ENCODE results near the gene CALD1. TPM values are rescaled to one million over a fixed set of nuclear protein-coding genes. Genes with fewer than 3 reads are reported as not detected.

Gene CALD1
- total and polyA plus RNA-seq, 8 donors = 137 to 248 (median 224) TPM

DNA sequence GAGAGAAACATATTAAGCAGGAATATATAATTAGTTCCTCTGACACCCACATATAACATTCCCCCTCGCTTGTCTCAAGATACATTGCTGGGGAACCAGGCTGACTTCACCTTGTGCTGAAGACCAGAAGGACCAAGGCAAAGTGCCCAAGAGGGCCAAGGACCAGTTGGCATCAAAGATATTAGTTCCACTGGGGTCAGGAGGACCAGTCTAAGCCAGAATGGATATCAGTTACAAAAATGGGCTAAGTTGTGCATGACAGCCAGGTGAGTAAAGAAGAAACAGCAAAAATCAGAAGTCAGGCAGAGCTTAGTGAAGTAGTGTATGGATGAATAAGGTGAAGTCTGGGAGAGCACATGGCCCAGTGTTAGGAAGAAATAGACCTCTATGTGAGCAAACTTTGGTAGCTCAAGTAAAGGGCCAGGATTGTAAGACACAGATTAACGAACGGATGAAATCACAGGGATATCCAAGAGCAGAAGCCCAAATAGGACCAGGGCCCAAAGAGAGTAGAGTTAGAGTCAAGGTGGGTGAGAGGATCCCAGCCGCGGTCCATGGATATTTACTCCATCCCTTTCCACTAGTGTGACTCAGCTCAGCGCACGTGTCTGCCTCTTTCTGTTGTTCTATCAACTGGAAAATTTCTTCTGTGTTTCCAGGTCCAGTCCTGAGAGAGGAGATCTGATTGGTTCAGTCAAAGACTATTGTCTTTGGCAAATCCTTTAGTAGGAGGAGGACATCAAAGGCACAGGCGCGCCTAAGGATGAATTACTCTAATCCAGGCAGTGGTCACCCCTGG is 5.0 kb downstream of the CALD1 start:
- H3K27ac ChIP-seq = no peak overlapping the region
- H3K4me3 ChIP-seq = no peak overlapping the region
- intact Hi-C loops (cut with DNase I) = loop anchor here in 1 of 2 donors (10.0 kb wide), 1 partner anchor 150 kb away; no protein-coding TSS in a partner anchor
- ATAC-seq = no peak
- DNase-seq = no peak
- TF ChIP-seq, protein P1, sequence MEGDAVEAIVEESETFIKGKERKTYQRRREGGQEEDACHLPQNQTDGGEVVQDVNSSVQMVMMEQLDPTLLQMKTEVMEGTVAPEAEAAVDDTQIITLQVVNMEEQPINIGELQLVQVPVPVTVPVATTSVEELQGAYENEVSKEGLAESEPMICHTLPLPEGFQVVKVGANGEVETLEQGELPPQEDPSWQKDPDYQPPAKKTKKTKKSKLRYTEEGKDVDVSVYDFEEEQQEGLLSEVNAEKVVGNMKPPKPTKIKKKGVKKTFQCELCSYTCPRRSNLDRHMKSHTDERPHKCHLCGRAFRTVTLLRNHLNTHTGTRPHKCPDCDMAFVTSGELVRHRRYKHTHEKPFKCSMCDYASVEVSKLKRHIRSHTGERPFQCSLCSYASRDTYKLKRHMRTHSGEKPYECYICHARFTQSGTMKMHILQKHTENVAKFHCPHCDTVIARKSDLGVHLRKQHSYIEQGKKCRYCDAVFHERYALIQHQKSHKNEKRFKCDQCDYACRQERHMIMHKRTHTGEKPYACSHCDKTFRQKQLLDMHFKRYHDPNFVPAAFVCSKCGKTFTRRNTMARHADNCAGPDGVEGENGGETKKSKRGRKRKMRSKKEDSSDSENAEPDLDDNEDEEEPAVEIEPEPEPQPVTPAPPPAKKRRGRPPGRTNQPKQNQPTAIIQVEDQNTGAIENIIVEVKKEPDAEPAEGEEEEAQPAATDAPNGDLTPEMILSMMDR (IDR thresholded peaks at IDR 0.05) = no peak
- H3K4me1 ChIP-seq = peaks cover 6 to 9% of the 10 kb centered on the region in 2 donors
- H3K9me3 ChIP-seq = no peaks in the 10 kb centered on the region
- peaks cover 0 to 11% of the 10 kb centered on the region in 2 donors for H3K27me3 ChIP-seq
- no peaks in the 10 kb centered on the region for H3K36me3 ChIP-seq

DNA sequence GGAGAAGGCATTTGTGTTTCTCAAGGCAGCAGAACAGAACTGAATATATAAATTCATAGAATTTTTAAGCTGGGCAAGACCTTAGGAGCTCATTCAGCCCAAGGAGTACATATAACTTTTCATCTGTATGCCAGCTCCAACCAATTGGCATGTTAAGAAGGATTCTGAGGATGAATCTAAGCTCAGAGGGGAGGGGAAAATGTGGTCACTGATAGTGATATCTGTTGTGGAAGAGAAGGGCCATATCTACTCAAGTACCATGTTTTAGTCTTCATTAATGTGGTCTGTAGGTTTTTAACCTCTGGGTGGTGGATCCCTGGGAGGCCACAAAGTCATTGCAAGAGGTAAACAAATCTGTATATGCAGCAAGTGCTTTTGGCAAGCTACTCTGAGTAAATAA is 6.4 kb downstream of the CALD1 start:
- Histone ChIP-seq H3K27me3 (peaks cover 0 to 3% of the 10 kb centered on the region in 2 donors), H3K27ac (no peak overlapping the region), H3K4me3 (no peak overlapping the region), H3K36me3 (no peaks in the 10 kb centered on the region), H3K4me1 (peaks cover 6 to 9% of the 10 kb centered on the region in 2 donors), H3K9me3 (no peaks in the 10 kb centered on the region)
- TF ChIP-seq, protein P1 (IDR thresholded peaks at IDR 0.05) = no peak
- ATAC-seq (no peak), DNase-seq (no peak)
- intact Hi-C loops (cut with DNase I) = loop anchor here in 1 of 2 donors (10.0 kb wide), 1 partner anchor 149 kb away; no protein-coding TSS in a partner anchor

DNA sequence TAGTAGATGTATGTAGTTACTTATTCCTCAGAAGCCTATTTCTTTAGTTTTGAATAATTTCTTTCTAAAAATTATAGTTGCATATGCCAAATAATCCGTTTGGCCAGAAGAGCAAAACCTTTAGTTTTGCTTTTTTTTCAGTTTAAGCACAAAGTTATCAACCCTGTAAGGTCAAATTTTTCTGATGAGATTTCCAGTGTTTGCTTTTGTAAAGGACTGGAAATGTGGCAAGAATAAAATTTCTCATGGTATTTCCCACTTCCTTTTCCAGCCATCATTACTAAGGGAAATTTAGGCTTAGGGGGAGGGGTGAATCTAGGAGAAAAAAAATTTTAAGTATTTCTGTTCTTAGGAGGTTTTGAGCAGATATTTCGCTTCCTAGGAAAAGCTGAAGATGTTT is 7.6 kb downstream of the CALD1 start:
- Histone ChIP-seq H3K4me3 (no peak overlapping the region), H3K36me3 (no peaks in the 10 kb centered on the region), H3K9me3 (no peaks in the 10 kb centered on the region), H3K27me3 (no peaks in the 10 kb centered on the region), H3K4me1 (peaks cover 3 to 6% of the 10 kb centered on the region in 2 donors), H3K27ac (no peak overlapping the region)
- ATAC-seq = no peak
- intact Hi-C loops (cut with DNase I) = loop anchor here in 1 of 2 donors (10.0 kb wide), 1 partner anchor 148 kb away; no protein-coding TSS in a partner anchor
- no peak for DNase-seq
- TF ChIP-seq, protein P1 (IDR thresholded peaks at IDR 0.05) = no peak

DNA sequence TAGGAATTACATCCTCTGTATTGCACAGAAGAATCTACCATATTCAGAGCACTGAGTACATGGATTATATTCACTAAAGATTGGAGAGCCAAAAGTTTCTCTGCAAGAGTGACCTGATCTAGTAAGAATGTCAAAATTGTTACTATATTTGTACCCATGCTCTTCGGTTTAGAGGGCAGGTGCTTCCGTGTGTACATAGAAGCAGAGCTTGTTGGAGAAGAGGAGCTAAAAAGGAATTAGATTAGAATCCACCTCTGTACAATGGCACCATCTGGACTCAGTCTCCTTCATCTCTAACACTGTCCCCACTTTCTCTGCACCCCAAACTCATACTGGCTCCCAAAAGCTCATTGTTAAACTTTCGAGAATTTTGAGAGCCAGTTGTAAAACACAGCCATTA is 8.3 kb downstream of the CALD1 start:
- Histone ChIP-seq H3K4me1 (peaks cover 3 to 5% of the 10 kb centered on the region in 2 donors), H3K9me3 (no peaks in the 10 kb centered on the region), H3K27ac (no peak overlapping the region), H3K27me3 (no peaks in the 10 kb centered on the region), H3K4me3 (no peak overlapping the region), H3K36me3 (no peaks in the 10 kb centered on the region)
- TF ChIP-seq, protein P1 (IDR thresholded peaks at IDR 0.05) = no peak
- intact Hi-C loops (cut with DNase I) = loop anchor here in 1 of 2 donors (10.0 kb wide), 1 partner anchor 147 kb away; no protein-coding TSS in a partner anchor
- no peak for DNase-seq
- ATAC-seq = no peak

DNA sequence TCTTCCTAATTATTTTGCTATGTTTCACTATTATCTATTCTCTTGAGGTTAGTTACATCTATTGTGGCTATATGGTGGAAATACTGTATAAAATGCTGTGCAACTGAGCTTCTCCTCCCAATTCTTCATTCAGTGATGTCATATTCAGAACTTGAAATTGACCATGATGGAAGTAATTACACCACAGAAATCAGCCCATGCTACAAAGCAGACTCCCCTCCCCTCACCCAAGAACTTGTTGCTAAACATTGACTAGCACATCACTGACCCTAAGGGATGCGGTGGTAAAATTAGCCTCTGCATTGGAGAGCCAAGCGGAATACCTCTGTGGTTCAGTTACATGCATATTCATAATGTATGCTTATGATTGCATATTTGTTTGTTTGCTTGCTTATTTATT is 8.8 kb downstream of the CALD1 start:
- Histone ChIP-seq H3K27ac (no peak overlapping the region), H3K36me3 (no peaks in the 10 kb centered on the region), H3K27me3 (no peaks in the 10 kb centered on the region), H3K4me1 (peaks cover under 1 to 3% of the 10 kb centered on the region in 2 donors), H3K4me3 (no peak overlapping the region), H3K9me3 (no peaks in the 10 kb centered on the region)
- DNase-seq (no peak), ATAC-seq (no peak)
- TF ChIP-seq, protein P1 (IDR thresholded peaks at IDR 0.05) = no peak
- intact Hi-C loops (cut with DNase I) = loop anchor here in 1 of 2 donors (10.0 kb wide), 1 partner anchor 147 kb away; no protein-coding TSS in a partner anchor

Measured in left lung (tissue), 10 donors.